Stimulated activated CD8-positive, alpha-beta memory T cell treated with anti-CD3 and anti-CD28 coated beads, Interleukin-7, amount 100 ng/mL, for 48 hours (primary cell): ENCODE measurements around the gene ADARB2.

Experiments
- DNase-seq, 2 donors: peaks; one replicate each; pipeline ENCODE4 v3.0.0-alpha.2; 2020; ENCODE audit warnings: low read depth in 1 of 2; ENCODE audit errors: extremely low read depth in 1 of 2

Gene ADARB2

GRCh38 chr10:1378473-1378872, 358.9 kb downstream of the ADARB2 start:
- DNase-seq: no peak

- no peak for DNase-seq
Observed at GRCh38 chr10:1377740-1378397, 359.5 kb downstream of the ADARB2 start.

GRCh38 chr10:1377231-1377630, 360.1 kb downstream of the ADARB2 start:
- DNase-seq: no peak

GRCh38 chr10:1376384-1376945, 360.9 kb downstream of the ADARB2 start:
- DNase-seq: no peak

GRCh38 chr10:1375346-1376170, 361.8 kb downstream of the ADARB2 start:
- no peak for DNase-seq

GRCh38 chr10:1374511-1375345, 362.6 kb downstream of the ADARB2 start:
- no peak for DNase-seq

GRCh38 chr10:1373287-1373686, 364.0 kb downstream of the ADARB2 start:
- DNase-seq: no peak

GRCh38 chr10:1372212-1372611, 365.1 kb downstream of the ADARB2 start:
- DNase-seq: no peak

GRCh38 chr10:1370298-1370697, 367.0 kb downstream of the ADARB2 start:
- DNase-seq: no peak

GRCh38 chr10:1369665-1370064, 367.7 kb downstream of the ADARB2 start:
- DNase-seq: no peak

GRCh38 chr10:1369197-1369596, 368.1 kb downstream of the ADARB2 start:
- no peak for DNase-seq

GRCh38 chr10:1368842-1369171, 368.5 kb downstream of the ADARB2 start:
- peak in 1 of 2 donors; percentile 26 for DNase-seq

- no peak for DNase-seq
Observed at GRCh38 chr10:1367938-1368841, 369.1 kb downstream of the ADARB2 start.

GRCh38 chr10:1366811-1367425, 370.4 kb downstream of the ADARB2 start:
- DNase-seq: no peak

- no peak for DNase-seq
Observed at GRCh38 chr10:1366322-1366691, 371.0 kb downstream of the ADARB2 start.

- no peak for DNase-seq
Observed at GRCh38 chr10:1365540-1366321, 371.6 kb downstream of the ADARB2 start.

GRCh38 chr10:1364151-1364910, 373.0 kb downstream of the ADARB2 start:
- no peak for DNase-seq

- DNase-seq: no peak
Observed at GRCh38 chr10:1363446-1364121, 373.7 kb downstream of the ADARB2 start.
